Caco-2 (cell line): ENCODE data around the gene SOCS2. TPM values are rescaled to one million over a fixed set of nuclear protein-coding genes. Genes with fewer than 3 reads are reported as not detected.

Experiments
- BruUV-seq: library from RNA; stranded (reverse); fragments of 400-500 nt; replicated peaks from 2 replicates; lab custom pipeline; 2021; lab: Mats Ljungman, UMichigan
- CTCF ChIA-PET: fragments of 300-600 bp; sonication (Branson Sonifier 250); formaldehyde crosslinking; loops from one replicate; lab custom pipeline; 2022; ENCODE audit warnings: antibody characterized with exemption; lab: Charles Lee
- POLR2A ChIA-PET: fragments of 300-600 bp; sonication (Branson Sonifier 250); formaldehyde crosslinking; loops from one replicate; lab custom pipeline; 2022; ENCODE audit warnings: antibody characterized with exemption; lab: Charles Lee
- DNase-seq, 2 experiments: peaks; one replicate each; pipeline versions ENCODE4 v3.0.0 to v3.0.0-alpha.2; 2020 to 2022
- H3K27me3 ChIP-seq: replicated peaks from 2 replicates; pipeline ENCODE4 v1.6.0; 2011; ENCODE audit warnings: low read length; ENCODE audit not compliant: control insufficient read depth, insufficient read depth
- H3K36me3 ChIP-seq: 2 replicates; pipeline ENCODE4 v1.5.1; 2011; ENCODE audit warnings: low read length; ENCODE audit not compliant: control insufficient read depth, insufficient read depth
- H3K4me1 ChIP-seq: fragments of 250-450 bp; sonication (Bioruptor Pico); 2 replicates; pipeline ENCODE4 v1.5.1; 2020; ENCODE audit warnings: mild to moderate bottlenecking
- H3K4me3 ChIP-seq: 2 replicates; pipeline ENCODE4 v1.5.1; 2011; ENCODE audit warnings: low read depth, mild to moderate bottlenecking, control low read depth, low read length
- H3K9me3 ChIP-seq: fragments of 250-450 bp; sonication (Bioruptor Pico); 2 replicates; pipeline ENCODE4 v1.5.1; 2020; ENCODE audit warnings: mild to moderate bottlenecking, moderate library complexity
- H3K27ac Mint-ChIP-seq: one replicate; pipeline ENCODE4 v1.8.0; 2022; ENCODE audit warnings: mixed read lengths; ENCODE audit not compliant: unreplicated experiment
- H3K27me3 Mint-ChIP-seq: one replicate; pipeline ENCODE4 v1.8.0; 2022; ENCODE audit warnings: mixed read lengths; ENCODE audit not compliant: insufficient read depth, unreplicated experiment
- H3K36me3 Mint-ChIP-seq: one replicate; pipeline ENCODE4 v1.8.0; 2022; ENCODE audit warnings: mild to moderate bottlenecking, mixed read lengths; ENCODE audit not compliant: insufficient read depth, unreplicated experiment
- H3K4me1 Mint-ChIP-seq: one replicate; pipeline ENCODE4 v1.8.0; 2022; ENCODE audit warnings: low read depth, mixed read lengths; ENCODE audit not compliant: unreplicated experiment
- H3K4me3 Mint-ChIP-seq: one replicate; pipeline ENCODE4 v1.8.0; 2022; ENCODE audit warnings: mild to moderate bottlenecking, moderate library complexity, mixed read lengths; ENCODE audit not compliant: unreplicated experiment
- H3K9me3 Mint-ChIP-seq: one replicate; pipeline ENCODE4 v1.8.0; 2022; ENCODE audit warnings: mixed read lengths; ENCODE audit not compliant: unreplicated experiment
- CTCF ChIP-seq, 2 experiments: fragments of 200-600 bp in 1 of 2; IDR thresholded peaks; 1 replicate in 1 of 2; 2 replicates in 1 of 2; pipeline versions ENCODE4 v1.5.1 to v1.8.0; 2011 to 2022; ENCODE audit warnings: antibody characterized with exemption in 1 of 2, control low read depth in 1 of 2, inconsistent platforms in 1 of 2, low read depth in 1 of 2, low read length in 1 of 2, mild to moderate bottlenecking in 1 of 2, moderate library complexity in 1 of 2; ENCODE audit not compliant: insufficient read depth in 1 of 2, severe bottlenecking in 1 of 2, unreplicated experiment in 1 of 2
- intact Hi-C: fragments of 100-400 bp; cut with micrococcal nuclease; formaldehyde crosslinking; loops from one replicate; pipeline ENCODE4 v1.10.0; 2022; ENCODE audit not compliant: unreplicated experiment
- total RNA-seq: library from RNA; stranded (reverse); gene quantifications from 2 replicates; pipeline ENCODE4 v1.2.3, GENCODE V29; 2022

SOCS2 gene
- total RNA-seq, 1 experiment from 2014 or later = 95.4 TPM

DNA sequence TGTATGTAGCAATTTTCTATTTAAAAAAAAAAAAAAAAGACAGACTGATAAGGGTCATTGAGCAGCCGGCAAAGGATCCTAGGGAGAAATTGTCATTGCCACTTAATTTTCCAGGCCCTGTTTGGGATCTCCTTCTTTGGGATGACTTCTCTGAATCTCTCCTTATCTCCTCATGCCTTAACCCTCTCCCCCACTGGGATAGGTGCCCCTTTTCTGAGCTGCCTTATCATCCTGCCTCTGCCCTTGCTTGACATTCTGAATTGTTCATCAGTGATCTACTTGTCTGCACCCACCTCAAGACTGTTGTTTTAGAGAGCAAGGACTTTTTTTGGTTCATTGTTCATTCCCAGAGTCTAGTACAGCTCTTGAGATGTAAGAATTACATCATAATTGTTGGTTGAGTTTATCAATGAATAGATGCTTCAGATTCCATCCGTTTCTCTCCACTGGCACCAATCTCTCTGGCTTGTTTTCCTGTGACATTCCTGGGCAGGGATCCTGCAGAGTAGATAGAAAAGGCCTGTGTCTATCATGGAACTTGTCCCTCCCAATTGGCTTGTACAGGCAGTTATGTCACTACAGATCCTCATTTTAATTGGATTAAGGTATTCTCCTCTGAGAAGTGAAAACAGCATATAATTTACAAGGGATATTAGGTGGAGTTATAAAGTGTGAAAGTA is 42.6 kb downstream of the SOCS2 start:
- no peak overlapping the region for H3K27ac Mint-ChIP-seq
- no peaks in the 10 kb centered on the region for H3K9me3 ChIP-seq
- H3K4me1 Mint-ChIP-seq = peaks cover 5% of the 10 kb centered on the region
- no peak overlapping the region for H3K4me3 Mint-ChIP-seq
- H3K4me3 ChIP-seq = no peak overlapping the region
- ChIA-PET CTCF (no interaction called here), POLR2A (no interaction called here)
- no peaks in the 10 kb centered on the region for H3K27me3 Mint-ChIP-seq
- no peaks in the 10 kb centered on the region for H3K36me3 ChIP-seq
- intact Hi-C loops = no loop called here
- DNase-seq = peak in 1 of 2 experiments; percentile 23
- no peaks in the 10 kb centered on the region for H3K9me3 Mint-ChIP-seq
- BruUV-seq = no TSS peak
- H3K4me1 ChIP-seq = 0 out of 2 replicates have a peak, but pooled peaks cover 3% of the 10 kb centered on the region
- peaks cover 4% of the 10 kb centered on the region for H3K36me3 Mint-ChIP-seq
- no peak for TF ChIP-seq CTCF (IDR thresholded peaks at IDR 0.05; ENCODE audit: insufficient read depth in 1 of 2, low read depth in 1 of 2, low read length in 1 of 2, severe bottlenecking in 1 of 2, unreplicated experiment in 1 of 2)
- H3K27me3 ChIP-seq = no peaks in the 10 kb centered on the region

DNA sequence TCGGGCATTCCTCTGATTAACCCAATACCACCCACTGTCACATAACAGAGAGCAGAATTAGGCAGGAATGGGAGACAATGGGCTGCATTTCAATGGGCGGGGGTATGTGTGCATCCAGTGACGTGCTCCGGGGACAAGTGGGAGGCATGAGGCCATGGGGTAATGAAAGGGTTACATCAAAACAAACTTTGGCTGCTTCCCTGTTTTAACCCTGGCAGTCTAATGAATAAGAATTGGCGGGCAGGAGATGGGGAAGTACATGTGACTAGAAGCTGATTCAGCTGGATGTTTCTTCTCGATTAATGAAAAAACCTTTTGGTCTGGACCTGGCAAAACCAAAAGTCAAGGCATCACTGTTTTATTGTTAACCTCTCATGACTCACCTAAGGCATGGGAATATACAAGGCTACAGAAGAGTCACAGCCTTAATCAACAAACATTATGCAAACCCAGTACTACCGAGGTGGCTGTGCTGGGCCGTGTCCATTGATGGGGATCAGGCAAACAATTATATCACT is 44.2 kb downstream of the SOCS2 start:
- no TSS peak for BruUV-seq
- TF ChIP-seq CTCF (IDR thresholded peaks at IDR 0.05; ENCODE audit: insufficient read depth in 1 of 2, low read depth in 1 of 2, low read length in 1 of 2, severe bottlenecking in 1 of 2, unreplicated experiment in 1 of 2) = no peak

GRCh38 chr12:93618891-93619410 is 46.5 kb downstream of the SOCS2 start:
- no peaks in the 10 kb centered on the region for H3K9me3 ChIP-seq
- POLR2A ChIA-PET = no interaction called here
- no peaks in the 10 kb centered on the region for H3K27me3 Mint-ChIP-seq
- H3K4me3 ChIP-seq = no peak overlapping the region
- BruUV-seq = no TSS peak
- DNase-seq = no peak
- no peaks in the 10 kb centered on the region for H3K27me3 ChIP-seq
- intact Hi-C loops = no loop called here
- H3K4me1 ChIP-seq = 0 out of 2 replicates have a peak, but pooled peaks cover 3% of the 10 kb centered on the region
- H3K36me3 Mint-ChIP-seq = peaks cover 4% of the 10 kb centered on the region
- H3K36me3 ChIP-seq = no peaks in the 10 kb centered on the region
- no peak overlapping the region for H3K27ac Mint-ChIP-seq
- H3K4me3 Mint-ChIP-seq = no peak overlapping the region
- TF ChIP-seq CTCF (IDR thresholded peaks at IDR 0.05; ENCODE audit: insufficient read depth in 1 of 2, low read depth in 1 of 2, low read length in 1 of 2, severe bottlenecking in 1 of 2, unreplicated experiment in 1 of 2) = no peak
- peaks cover 5% of the 10 kb centered on the region for H3K4me1 Mint-ChIP-seq
- CTCF ChIA-PET = no interaction called here
- H3K9me3 Mint-ChIP-seq = no peaks in the 10 kb centered on the region

More for the DNA sequence above, 44.2 kb downstream of the SOCS2 start:
- H3K27me3 ChIP-seq = no peaks in the 10 kb centered on the region
- Mint-ChIP-seq H3K36me3 (peaks cover 4% of the 10 kb centered on the region), H3K4me3 (no peak overlapping the region), H3K4me1 (peaks cover 5% of the 10 kb centered on the region), H3K27me3 (no peaks in the 10 kb centered on the region), H3K27ac (no peak overlapping the region), H3K9me3 (no peaks in the 10 kb centered on the region)
- CTCF ChIA-PET = no interaction called here
- POLR2A ChIA-PET = no interaction called here
- 0 out of 2 replicates have a peak, but pooled peaks cover 3% of the 10 kb centered on the region for H3K4me1 ChIP-seq
- H3K4me3 ChIP-seq = no peak overlapping the region
- no peaks in the 10 kb centered on the region for H3K9me3 ChIP-seq
- intact Hi-C loops = no loop called here
- no peak for DNase-seq
- no peaks in the 10 kb centered on the region for H3K36me3 ChIP-seq
